HL-60/S4 treated with phorbol 12-myristate 13-acetate at 8.2 ng/mL for 4 days and 3 days (cell line): ENCODE data around the gene SLF2.

ENCODE experiments used
- in situ Hi-C: fragments of 300-500 bp; cut with MboI; formaldehyde crosslinking; loops from 2 replicates; pipeline ENCODE4 v1.15.0; 2022; ENCODE audit warnings: low sequenced_read_pairs

The SLF2 gene

DNA sequence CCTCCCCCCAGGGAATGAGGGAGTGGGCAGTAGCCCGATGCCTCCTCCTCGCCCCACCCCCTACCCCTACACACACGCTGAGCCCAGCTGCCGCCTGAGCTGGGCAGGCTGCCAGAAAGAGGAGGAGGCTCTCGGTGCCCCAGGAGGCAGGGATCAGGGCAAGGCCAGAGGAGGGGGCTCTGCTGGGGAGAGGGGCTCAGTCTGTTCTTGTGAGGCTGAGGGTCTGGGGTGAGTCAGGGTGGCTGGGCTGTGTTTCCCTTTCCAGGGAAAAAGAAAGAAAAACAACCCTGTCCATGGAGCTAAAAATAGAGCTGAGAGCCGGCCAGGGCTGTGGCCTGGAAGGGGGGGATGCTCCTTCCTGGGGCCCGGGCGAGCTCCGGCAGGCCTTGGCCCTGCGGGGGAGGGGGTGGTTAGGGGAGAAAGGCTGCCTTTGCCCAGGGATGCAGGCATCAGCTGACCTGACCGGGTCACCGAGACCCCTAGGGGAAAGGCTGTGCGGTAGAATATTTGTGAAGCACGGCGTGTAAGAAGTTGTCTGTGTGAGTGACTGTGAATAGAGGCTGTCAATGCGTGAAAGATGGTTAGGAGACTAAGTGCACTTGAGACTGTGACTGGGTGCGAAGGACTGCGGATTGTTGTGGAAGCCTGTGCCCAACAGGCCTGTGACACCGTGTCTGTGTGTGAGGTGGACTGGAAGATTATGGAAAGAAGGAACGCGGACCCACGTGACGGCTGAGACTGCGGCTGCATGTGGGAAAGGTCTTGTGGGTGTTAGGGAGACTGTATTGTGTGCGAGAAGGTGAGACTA lies 85.6 kb downstream of the SLF2 start:
- in situ Hi-C loops, result no loop called here

DNA sequence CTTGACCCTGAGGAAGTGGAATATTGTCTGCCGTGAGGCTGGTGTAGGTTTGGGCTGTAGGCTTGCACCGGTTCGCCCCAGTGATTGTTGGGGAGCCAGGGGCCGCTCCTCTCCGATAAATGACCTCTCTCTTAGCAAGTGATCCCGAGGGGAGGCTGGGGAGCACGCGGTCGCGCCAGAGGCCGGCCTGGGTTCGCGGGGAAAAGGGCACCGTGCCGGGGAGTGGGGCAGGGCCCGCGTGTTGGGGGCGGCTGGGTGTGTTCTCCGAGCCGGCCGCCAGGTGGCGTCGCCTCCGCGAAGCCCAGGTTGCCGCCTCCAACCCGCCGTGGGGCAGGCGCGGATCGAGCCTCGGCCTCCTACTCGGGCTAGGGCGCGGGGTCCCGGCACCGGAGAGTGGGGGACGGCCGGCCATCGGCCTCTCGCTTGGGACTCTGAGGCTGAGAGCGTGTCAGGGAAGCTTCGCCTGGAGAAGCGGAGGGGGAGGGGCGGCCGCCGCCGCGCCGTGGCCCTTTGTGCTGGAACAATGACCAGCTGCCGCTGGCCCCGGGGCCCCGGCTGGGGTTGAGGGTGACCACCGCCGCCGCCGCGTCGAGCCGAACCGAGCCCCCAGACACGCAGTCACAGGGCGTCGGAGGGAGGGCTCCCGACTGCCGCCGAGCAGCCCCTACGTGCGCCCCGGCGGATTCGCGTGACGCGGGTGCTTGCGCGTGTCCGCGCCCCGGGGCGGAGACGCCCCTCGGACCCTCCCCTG lies 86.4 kb downstream of the SLF2 start:
- in situ Hi-C loops, result no loop called here

DNA sequence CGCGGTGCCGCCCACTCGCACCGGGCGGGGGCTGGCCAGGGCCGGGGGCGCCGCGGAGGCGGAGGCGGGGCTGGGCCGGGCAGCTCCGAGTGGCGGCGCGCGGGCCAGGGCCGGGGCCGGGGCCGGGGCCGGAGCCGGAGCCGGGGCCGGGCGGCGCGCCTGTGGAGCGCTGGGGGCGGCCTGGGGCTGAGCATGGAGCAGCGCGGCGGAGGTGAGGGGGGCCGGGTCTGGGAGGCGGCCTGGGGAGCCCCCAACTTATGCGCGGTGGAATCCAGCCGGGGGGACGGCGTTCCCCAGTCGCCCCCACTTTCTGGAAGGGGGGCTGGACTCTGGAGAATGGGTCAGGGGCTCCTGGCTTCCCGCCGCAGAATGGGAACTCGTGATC lies 87.0 kb downstream of the SLF2 start, which contains the start of gene LZTS2:
Gene LZTS2, plus strand, starts transcription at position 67 of the 385 bp plus-strand sequence. CDS start 2,731 bp downstream, outside the sequence.
- in situ Hi-C loops, result no loop called here

DNA sequence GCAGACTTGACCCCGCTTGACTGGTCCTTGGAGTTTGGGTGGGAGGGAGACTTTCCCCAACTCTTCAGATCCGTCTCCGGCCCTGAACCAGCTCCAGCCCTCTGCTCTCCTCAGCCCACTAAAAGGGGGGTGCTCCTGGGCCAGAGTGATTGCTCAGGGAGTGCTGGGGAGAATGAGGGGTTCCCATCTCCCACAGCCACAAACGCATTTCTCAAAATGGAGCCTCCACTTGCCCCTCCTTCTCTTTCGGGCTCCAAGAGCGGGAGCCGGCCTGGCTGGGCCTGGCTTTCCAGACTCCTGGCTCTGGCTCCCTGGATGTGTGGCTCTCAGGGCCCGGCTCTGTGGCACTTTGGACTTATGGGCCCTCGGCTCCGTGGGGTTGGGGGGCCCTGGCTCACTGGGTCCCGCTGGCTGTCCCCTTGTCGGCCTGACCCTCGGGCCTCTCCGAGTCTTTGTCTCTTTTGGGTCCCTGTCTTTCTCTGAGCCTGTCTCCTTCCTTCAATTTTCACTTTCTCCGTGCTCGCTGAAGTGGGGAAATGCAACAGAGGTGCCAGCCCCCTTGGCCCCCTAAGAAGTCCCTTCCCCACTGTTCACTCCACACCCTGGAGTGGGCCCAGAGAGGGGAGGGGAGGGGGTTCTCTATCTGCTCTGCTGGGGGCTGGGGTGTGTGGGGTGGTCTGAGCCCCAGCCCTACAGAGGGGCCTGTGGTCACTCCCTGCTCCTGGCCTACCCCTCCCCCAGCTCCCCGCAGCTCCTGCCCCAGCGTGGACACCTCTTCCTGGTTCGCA lies 87.6 kb downstream of the SLF2 start:
- in situ Hi-C loops, result no loop called here

DNA sequence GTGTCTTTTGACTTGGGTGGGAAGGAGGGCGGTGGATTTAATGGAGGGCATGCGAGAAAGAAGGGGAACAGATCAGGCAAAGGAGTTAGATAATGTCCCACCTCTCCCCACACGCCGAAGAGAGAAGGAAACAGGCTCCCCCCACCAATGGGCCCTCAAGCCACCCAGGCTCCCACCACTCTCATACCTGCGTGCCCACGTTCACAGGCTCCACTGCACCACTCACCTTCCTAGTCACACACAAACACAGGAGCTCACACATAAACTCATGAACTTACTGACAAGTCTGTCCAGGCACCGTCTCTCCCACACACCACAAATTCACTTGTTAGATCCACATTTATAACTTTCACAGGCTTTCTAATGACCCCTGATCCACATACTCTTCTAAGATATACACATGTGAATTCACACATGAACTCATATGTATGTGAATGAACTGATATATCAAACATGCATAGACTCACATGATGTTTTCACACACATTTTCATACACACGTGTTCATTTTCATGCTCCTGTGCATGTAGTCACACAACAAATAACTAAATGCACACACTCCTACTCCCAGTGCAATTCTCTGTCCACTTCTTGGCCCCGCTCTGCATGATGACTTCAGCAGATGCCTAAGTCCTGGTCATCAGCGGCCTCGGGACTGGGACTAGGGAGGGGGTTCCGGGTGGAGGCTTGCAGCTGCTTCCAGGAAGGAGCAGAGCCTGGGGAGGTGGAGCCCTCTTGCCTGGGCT lies 88.3 kb downstream of the SLF2 start:
- in situ Hi-C loops, result no loop called here

DNA sequence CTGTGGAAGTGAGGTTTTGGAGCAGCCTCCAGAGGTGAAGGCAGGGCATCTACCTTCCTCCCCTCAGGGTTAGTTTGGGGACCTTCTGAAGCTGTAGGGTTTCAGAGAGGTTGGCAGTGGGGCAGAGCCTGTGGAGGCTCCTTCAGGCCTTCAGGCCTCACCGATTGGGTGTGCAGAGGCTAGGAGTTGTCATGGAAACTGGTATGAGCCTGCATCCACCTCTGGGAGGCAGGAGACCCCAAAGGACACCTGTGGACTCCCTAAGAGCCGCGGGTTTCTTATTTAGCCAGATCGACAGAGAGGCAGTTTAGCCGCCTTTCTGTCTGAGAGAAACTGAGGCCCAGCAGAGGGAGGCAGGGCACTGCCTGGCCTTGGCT lies 88.9 kb downstream of the SLF2 start:
- in situ Hi-C loops, result no loop called here

DNA sequence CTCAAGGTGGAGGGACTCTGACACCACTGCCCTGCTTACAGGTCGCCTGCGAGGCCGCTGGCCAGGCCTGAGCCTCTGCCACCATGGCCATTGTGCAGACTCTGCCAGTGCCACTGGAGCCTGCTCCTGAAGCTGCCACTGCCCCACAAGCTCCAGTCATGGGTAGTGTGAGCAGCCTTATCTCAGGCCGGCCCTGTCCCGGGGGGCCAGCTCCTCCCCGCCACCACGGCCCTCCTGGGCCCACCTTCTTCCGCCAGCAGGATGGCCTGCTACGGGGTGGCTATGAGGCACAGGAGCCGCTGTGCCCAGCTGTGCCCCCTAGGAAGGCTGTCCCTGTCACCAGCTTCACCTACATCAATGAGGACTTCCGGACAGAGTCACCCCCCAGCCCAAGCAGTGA lies 89.7 kb downstream of the SLF2 start:
- in situ Hi-C loops, result no loop called here

DNA sequence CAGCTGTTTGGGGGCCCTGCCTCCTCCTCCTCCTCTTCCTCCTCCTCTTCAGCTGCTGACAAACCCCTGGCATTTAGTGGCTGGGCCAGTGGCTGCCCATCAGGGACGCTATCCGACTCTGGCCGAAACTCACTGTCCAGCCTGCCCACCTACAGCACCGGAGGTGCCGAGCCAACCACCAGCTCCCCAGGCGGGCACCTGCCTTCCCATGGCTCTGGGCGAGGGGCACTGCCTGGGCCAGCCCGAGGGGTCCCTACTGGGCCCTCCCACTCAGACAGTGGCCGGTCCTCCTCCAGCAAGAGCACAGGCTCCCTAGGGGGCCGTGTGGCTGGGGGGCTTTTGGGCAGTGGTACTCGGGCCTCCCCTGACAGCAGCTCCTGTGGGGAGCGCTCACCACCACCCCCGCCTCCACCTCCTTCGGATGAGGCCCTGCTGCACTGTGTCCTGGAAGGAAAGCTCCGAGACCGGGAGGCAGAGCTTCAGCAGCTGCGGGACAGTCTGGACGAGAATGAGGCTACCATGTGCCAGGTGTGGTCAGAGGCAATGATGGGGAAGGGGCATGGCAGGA lies 91.0 kb downstream of the SLF2 start:
- in situ Hi-C loops, result no loop called here

DNA sequence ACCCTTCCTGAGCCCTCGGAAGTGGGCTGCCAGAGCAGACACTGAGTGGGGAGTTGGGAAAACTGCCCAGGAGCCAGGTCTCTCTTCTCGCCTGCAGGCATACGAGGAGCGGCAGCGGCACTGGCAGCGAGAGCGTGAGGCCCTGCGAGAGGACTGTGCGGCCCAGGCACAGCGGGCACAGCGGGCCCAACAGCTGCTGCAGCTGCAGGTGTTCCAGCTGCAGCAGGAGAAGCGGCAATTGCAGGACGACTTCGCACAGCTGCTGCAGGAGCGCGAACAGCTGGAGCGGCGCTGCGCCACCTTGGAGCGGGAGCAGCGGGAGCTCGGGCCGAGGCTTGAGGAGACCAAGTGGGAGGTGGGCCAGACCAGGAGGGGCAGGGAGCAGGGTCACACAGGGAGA lies 92.6 kb downstream of the SLF2 start:
- in situ Hi-C loops, result no loop called here

DNA sequence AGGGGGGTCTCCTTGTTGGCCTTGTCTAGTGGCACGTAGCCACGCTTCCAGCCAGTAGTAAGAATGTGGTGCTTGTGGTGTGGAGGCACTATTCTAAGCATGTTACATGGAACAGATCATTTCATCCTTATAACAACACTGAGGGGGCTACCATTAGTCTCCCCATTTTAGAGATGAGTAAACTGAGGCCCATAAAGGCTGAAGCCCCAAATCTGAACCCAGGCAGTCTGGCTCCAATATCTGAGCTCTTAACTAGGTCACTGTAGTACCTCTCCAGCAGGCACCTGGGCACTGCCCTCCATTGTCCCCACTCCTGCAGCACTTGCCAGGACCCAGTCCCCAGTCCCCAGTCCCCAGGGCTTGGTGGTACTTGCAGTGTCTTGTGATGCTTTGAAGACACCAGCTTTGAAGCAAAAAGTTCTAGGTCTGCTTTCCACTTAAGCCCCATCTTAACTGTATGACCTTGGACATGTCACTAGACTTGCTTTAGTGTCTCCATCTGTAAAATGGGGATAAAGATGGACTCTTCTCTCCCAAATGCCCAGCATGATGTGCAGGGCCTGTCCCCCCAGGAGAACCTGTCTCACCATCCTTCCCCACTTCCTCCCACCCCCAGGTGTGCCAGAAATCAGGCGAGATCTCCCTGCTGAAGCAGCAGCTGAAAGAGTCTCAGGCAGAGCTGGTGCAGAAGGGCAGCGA lies 93.3 kb downstream of the SLF2 start:
- in situ Hi-C loops, result no loop called here

DNA sequence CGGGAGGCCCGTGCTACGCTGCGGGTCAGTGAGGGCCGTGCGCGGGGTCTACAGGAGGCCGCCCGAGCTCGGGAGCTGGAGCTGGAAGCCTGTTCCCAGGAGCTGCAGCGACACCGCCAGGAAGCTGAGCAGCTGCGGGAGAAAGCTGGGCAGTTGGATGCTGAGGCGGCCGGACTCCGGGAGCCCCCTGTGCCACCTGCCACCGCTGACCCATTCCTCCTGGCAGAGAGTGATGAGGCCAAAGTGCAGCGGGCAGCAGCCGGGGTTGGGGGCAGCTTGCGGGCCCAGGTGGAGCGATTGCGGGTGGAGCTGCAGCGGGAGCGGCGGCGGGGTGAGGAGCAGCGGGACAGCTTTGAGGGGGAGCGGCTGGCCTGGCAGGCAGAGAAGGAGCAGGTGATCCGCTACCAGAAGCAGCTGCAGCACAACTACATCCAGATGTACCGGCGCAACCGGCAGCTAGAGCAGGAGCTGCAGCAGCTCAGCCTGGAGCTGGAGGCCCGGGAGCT lies 93.9 kb downstream of the SLF2 start:
- in situ Hi-C loops, result no loop called here

DNA sequence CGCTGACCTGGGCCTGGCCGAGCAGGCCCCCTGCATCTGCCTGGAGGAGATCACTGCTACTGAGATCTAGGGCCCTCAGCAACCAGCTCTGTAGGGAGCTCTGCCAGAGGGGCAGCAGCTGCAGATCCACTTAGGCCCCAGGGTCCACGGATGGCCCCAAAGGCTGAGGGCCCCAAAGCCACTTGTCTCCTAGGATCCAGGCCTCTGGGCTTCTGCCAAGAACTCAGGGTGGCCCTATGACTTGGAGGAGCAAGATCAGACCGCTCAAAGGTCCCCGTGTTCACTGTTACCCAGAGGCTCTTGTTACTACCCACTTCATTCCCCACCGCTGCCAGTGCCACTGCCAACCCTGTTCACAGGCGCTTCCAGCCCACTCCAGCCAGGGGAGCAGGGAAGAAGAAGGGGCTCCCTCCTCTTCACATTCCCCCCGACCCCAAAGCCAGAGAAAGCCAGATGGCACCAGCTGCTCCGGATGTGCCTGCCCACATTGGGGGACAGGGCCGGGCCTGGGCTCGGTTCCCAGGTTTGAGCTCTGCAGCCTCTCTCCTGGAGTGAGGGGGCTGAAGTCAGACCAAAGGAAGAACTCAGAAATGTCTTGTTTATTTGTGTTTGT lies 94.4 kb downstream of the SLF2 start:
- in situ Hi-C loops, result no loop called here

DNA sequence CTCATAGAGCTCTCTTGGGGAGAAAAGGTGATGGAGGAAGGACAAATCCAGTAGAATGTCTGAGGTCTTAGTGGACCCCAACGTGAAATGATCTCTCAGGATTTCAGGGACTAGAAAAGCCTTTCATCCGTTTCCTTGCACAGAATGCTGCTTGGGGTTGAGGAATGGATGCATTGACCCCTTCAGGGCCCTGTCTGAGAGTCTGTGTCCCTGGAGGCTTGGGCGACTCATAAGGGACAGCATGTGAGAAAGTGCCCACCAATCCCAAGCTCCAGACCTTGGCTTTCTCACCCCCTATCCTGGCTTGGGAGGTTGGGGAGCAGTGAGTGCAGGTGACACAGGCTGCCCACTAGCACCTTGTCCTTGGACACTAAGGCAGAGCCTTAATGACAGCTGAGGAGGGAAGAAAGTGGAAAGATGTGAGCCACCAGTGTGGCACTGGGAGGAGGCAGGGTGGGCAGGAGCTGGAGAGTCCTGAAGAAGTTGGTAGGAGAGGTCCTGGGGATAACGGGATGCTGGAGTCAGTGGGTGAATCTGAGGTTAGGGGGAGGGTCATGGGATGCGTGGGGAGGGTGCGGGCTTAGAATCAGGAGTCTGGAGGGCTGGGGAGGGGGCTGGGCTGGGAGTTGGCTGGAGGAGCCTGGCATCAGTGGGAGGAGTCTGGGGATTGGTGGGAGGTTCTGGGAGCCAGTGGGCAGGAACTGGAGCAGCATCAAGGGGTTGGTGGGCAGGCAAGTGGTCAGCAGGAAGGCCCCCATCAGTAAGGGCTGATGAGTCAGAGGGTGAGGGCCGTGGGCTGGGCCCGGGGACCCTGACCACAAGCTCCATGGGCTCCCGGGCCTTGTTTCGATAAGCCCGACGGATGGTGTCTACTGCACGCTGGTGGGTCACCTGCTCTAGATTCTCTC lies 95.4 kb downstream of the SLF2 start:
- in situ Hi-C loops, result no loop called here

DNA sequence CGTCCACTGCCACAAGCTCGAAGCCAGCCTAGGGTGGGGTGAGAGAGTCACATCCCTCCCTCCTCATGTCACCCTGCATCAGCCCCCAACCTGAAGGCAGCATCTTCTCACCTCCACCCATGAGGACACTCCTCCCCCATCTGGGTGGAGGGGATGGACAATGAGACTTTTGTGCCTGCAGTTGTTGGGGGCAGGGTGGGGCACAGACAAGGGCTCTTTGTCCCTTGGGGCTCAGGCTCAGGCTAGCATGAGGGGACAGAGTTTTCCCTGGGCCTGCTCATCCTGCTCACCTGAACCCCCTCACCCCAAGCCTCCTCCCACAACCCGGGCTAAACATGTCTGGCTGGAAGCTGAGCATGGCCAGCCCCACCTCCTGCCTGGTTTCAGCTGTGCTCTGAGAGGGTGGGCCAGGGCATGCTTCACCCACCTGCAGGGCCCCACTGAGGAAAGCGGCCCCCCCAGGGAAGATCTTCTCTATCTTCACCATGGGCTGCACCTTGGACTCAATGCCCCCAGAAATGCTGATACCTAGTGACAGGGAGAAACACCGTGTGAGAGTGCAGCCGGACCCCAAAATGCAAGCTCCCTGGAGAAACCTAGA lies 96.2 kb downstream of the SLF2 start:
- in situ Hi-C loops, result no loop called here

DNA sequence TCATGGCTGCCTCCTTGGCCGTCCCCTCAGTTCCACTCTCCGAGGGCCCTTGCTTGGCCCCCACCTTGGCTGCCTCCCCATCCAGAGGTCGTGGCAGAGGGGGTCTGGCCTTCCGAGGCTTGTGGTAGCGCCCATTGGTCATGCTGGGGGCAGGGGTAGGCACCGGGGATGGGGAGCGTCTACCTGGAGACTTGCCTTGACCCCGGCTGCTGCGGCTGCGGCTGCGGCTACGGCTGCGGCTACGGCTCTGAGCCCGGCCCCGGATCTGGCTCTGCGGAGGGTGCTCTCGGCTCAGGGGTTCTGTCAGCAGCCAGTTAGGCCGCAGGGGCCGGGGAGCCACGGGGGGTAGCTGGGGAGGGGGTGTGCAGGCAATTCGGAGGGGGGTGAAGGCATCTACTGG lies 97.6 kb downstream of the SLF2 start:
- in situ Hi-C loops, result no loop called here

DNA sequence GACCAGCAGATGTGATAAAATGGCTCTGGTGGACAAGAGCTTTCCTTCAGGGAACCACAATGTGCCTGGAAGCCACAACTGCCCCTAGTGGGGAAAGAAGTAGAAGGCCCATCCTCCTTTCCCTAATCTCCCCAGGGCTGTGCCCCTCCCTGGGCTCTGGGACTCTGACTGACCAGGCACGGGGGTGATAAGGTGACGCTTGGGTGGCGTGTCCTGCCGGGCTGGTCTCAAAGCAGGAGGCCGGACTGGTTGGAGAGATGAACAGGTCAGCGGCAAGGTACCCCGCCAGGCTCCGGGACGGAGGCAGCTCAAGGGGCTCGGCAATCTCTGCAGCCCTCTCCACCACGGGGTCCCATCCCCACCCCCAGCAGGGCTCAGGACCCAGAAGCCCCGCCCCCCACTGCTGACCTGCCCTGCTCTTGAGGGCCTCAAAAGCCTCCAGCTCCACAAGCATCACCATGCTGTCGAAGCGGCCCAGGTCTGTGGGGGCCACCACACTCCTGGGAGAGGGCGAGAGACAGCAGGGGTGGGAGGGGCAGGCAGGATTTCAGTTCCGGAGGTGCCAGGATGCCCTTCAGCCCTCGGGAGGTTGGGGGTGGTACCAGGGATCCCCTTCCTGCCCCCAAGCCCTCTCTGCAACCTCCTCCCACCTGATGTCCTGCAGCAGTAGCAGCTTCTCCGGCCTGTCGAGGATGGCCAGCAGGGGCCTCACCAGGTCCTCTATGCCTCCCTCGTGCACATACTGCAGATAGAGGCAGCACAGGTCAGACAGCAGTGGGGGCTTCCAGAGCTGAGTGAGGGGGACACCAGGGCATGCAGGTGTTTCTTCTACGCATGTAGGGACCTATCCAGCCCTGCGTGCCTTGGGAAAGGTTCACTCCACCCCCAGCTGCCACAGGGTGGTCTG lies 99.0 kb downstream of the SLF2 start:
- in situ Hi-C loops, result no loop called here
